Spleen (tissue), 11 donors: ENCODE results near the gene ATP1B3. TPM values are rescaled to one million over a fixed set of nuclear protein-coding genes. Genes with fewer than 3 reads are reported as not detected.

Experiments used
- DNase-seq: peaks from one replicate; pipeline ENCODE4 v3.0.0-alpha.2; 2020
- H3K27ac ChIP-seq, 8 donors: fragments of 200-600 bp; sonication (generic) in 7 of 8; 1 replicate in 4 of 8; 2 replicates in 4 of 8; pipeline versions ENCODE4 v1.5.0 to v1.8.0; 2016 to 2021; ENCODE audit warnings: inconsistent platforms in 4 of 8, mild to moderate bottlenecking in 4 of 8, moderate library complexity in 1 of 8
- H3K27me3 ChIP-seq, 7 donors: fragments of 200-600 bp; sonication (generic) in 6 of 7; replicated peaks in 1 of 7; 1 replicate in 4 of 7; 2 replicates in 3 of 7; pipeline versions ENCODE4 v1.5.0 to v1.8.0; 2016 to 2021; ENCODE audit warnings: inconsistent platforms in 3 of 7, mild to moderate bottlenecking in 1 of 7
- H3K36me3 ChIP-seq, 6 donors: fragments of 200-600 bp; sonication (generic) in 5 of 6; 1 replicate in 4 of 6; 2 replicates in 2 of 6; pipeline versions ENCODE4 v1.5.0 to v1.8.0; 2016 to 2021; ENCODE audit warnings: inconsistent platforms in 2 of 6
- H3K4me1 ChIP-seq, 6 donors: fragments of 200-600 bp; sonication (generic) in 5 of 6; 1 replicate in 3 of 6; 2 replicates in 3 of 6; pipeline versions ENCODE4 v1.5.0 to v1.8.0; 2016 to 2021; ENCODE audit warnings: inconsistent platforms in 3 of 6
- H3K4me3 ChIP-seq, 8 donors: fragments of 200-600 bp; sonication (generic) in 7 of 8; 1 replicate in 4 of 8; 2 replicates in 4 of 8; pipeline versions ENCODE4 v1.5.0 to v1.8.0; 2016 to 2021; ENCODE audit warnings: inconsistent platforms in 4 of 8, mild to moderate bottlenecking in 4 of 8, moderate library complexity in 2 of 8
- H3K9me3 ChIP-seq, 8 donors: fragments of 200-600 bp; sonication (generic) in 7 of 8; 1 replicate in 4 of 8; 2 replicates in 4 of 8; pipeline versions ENCODE4 v1.5.0 to v1.8.0; 2016 to 2021; ENCODE audit warnings: inconsistent platforms in 4 of 8
- CTCF ChIP-seq, 11 experiments: fragments of 200-600 bp in 7 of 11; fragments of 450-650 bp in 4 of 11; sonication (generic) in 4 of 11; IDR thresholded peaks in 8 of 11; conservative IDR thresholded peaks in 3 of 11; 1 replicate in 7 of 11; 2 replicates in 4 of 11; pipeline versions ENCODE4 v1.4.0 to v1.8.0; 2016 to 2021; ENCODE audit warnings: antibody characterized with exemption in 11 of 11, inconsistent platforms in 4 of 11, mild to moderate bottlenecking in 1 of 11
- POLR2A ChIP-seq, 3 donors: fragments of 450-650 bp; IDR thresholded peaks; one replicate each; pipeline ENCODE4 v1.5.1; 2017; ENCODE audit warnings: antibody characterized with exemption in 3 of 3, mild to moderate bottlenecking in 1 of 3
- POLR2AphosphoS5 ChIP-seq, 3 donors: sonication (generic); formaldehyde crosslinking; IDR thresholded peaks; one replicate each; pipeline ENCODE4 v1.5.1; 2017; ENCODE audit warnings: antibody characterized with exemption in 3 of 3
- WGBS, 5 donors: extraction: QIAGEN DNeasy Blood & Tissue Kit in 3 of 5; methylation state at CpG; one replicate each; pipeline versions ENCODE4 v1.1.5 to v1.1.7; 2013 to 2018; 5-methylcytosine and 5-hydroxymethylcytosine counted together
- intact Hi-C: fragments of 100-400 bp; cut with DNase I; formaldehyde crosslinking; loops from one replicate; pipeline ENCODE4 v1.15.0; 2023; ENCODE audit warnings: low total_unique reads
- polyA plus RNA-seq, 3 donors: library from polyadenylated mRNA; stranded (reverse); fragments of 200-250 nt; gene quantifications; one replicate each; pipeline ENCODE4 v1.2.1, GENCODE V29; 2013
- total RNA-seq, 7 donors: library from RNA; depleted of rRNA in 3 of 7; stranded (reverse); fragments of >200 nt in 3 of 7; fragmentation: NEBNext Ultra II Directional in 4 of 7; extraction: Animal tissue kit (Norgen Biotek cat#: 25700) in 4 of 7; gene quantifications; one replicate each; pipeline versions ENCODE4 v1.1.0 to v1.2.1, GENCODE V29; 2016 to 2021
- donor health status: healthy with polysubstance abuse.
- donor health status: DM: no; HTN: no; CAD: no; lungs with moderate emphysema.
- donor health status: DM: no; HTN: no; CAD: no.
- donor health status: Bipolar disorder and iron deficiency.
- donor health status: healthy.
- donor health status: DM: no; HTN: no; CAD: no.
- donor health status: DM: yes; HTN: yes; CAD: no.

The ATP1B3 gene
- total and polyA plus RNA-seq, 10 donors = 35.7 to 80.1 (median 66.4) TPM

GRCh38 chr3:141895731-141896130 is 19.3 kb downstream of the ATP1B3 start:
- WGBS, 5 donors = 93 to 99% (median 94%) methylated on average over 3 of the region's 3 CpGs
- TF ChIP-seq POLR2AphosphoS5 (IDR thresholded peaks at IDR 0.05) (no peak), CTCF (IDR thresholded peaks at IDR 0.05 in 8 of 11, conservative IDR thresholded peaks at IDR 0.05 in 3 of 11) (no peak), POLR2A (IDR thresholded peaks at IDR 0.05) (no peak)

GRCh38 chr3:141898908-141899307 is 22.5 kb downstream of the ATP1B3 start:
- H3K4me3 ChIP-seq = no peak overlapping the region
- 94 to 100% (median 98%) methylated on average over 1 of the region's 1 CpG for WGBS, 5 donors
- peaks cover 0 to 33% (median 0%) of the 10 kb centered on the region in 6 donors for H3K36me3 ChIP-seq
- peaks cover 0 to 18% (median 13%) of the 10 kb centered on the region in 8 donors for H3K9me3 ChIP-seq
- TF ChIP-seq POLR2A (IDR thresholded peaks at IDR 0.05) = no peak
- TF ChIP-seq CTCF (IDR thresholded peaks at IDR 0.05 in 8 of 11, conservative IDR thresholded peaks at IDR 0.05 in 3 of 11) = no peak
- TF ChIP-seq POLR2AphosphoS5 (IDR thresholded peaks at IDR 0.05) = no peak
- peaks cover 0 to 8% (median 0%) of the 10 kb centered on the region in 6 donors for H3K4me1 ChIP-seq
- no peak for DNase-seq
- intact Hi-C loops = no loop called here
- H3K27me3 ChIP-seq = no peaks in the 10 kb centered on the region
- no peak overlapping the region for H3K27ac ChIP-seq

More at GRCh38 chr3:141895731-141896130, 19.3 kb downstream of the ATP1B3 start:
- Histone ChIP-seq H3K36me3 (peaks cover 0 to 27% (median 0%) of the 10 kb centered on the region in 6 donors), H3K27me3 (no peaks in the 10 kb centered on the region), H3K9me3 (peaks cover 0 to 15% (median 12%) of the 10 kb centered on the region in 8 donors), H3K27ac (no peak overlapping the region), H3K4me3 (no peak overlapping the region), H3K4me1 (no peaks in the 10 kb centered on the region)
- no peak for DNase-seq
- intact Hi-C loops = no loop called here

- intact Hi-C loops = no loop called here
- WGBS, 5 donors = 94 to 100% (median 99%) methylated on average over 3 of the region's 3 CpGs
- Histone ChIP-seq H3K4me1 (peaks cover 0 to 8% (median 0%) of the 10 kb centered on the region in 6 donors), H3K27ac (no peak overlapping the region), H3K4me3 (no peak overlapping the region), H3K9me3 (peaks cover 0 to 18% (median 13%) of the 10 kb centered on the region in 8 donors), H3K27me3 (no peaks in the 10 kb centered on the region), H3K36me3 (peaks cover 0 to 43% (median 0%) of the 10 kb centered on the region in 6 donors)
- TF ChIP-seq POLR2A (IDR thresholded peaks at IDR 0.05) (no peak), POLR2AphosphoS5 (IDR thresholded peaks at IDR 0.05) (no peak)
- no peak for DNase-seq
Measured at GRCh38 chr3:141900343-141900742, 23.9 kb downstream of the ATP1B3 start.

GRCh38 chr3:141901914-141902313 is 25.5 kb downstream of the ATP1B3 start:
- H3K9me3 ChIP-seq = peaks cover 0 to 18% (median 13%) of the 10 kb centered on the region in 8 donors
- peaks cover 0 to 8% (median 0%) of the 10 kb centered on the region in 6 donors for H3K4me1 ChIP-seq
- H3K4me3 ChIP-seq = no peak overlapping the region
- WGBS, 5 donors = 58 to 70% (median 63%) methylated on average over 2 of the region's 2 CpGs
- peaks cover 0 to 53% (median 6%) of the 10 kb centered on the region in 6 donors for H3K36me3 ChIP-seq
- no peak overlapping the region for H3K27ac ChIP-seq
- no peaks in the 10 kb centered on the region for H3K27me3 ChIP-seq
- no peak for DNase-seq
- TF ChIP-seq CTCF (IDR thresholded peaks at IDR 0.05 in 8 of 11, conservative IDR thresholded peaks at IDR 0.05 in 3 of 11) (no peak), POLR2A (IDR thresholded peaks at IDR 0.05) (no peak), POLR2AphosphoS5 (IDR thresholded peaks at IDR 0.05) (no peak)
- intact Hi-C loops = no loop called here
